OCI-LY7 (cell line): ENCODE results near the gene C12orf43. TPM values are rescaled to one million over a fixed set of nuclear protein-coding genes. Genes with fewer than 3 reads are reported as not detected.

ENCODE experiments used
- BruUV-seq: library from RNA; stranded (reverse); fragments of 400-500 nt; replicated peaks from 2 replicates; lab custom pipeline; 2021; lab: Mats Ljungman, UMichigan
- CTCF ChIA-PET: fragments of 300-600 bp; sonication (Branson Sonifier 250); formaldehyde crosslinking; loops from one replicate; lab custom pipeline; 2022; ENCODE audit warnings: antibody characterized with exemption; ENCODE audit not compliant: unreplicated experiment; lab: Charles Lee
- POLR2A ChIA-PET: fragments of 300-600 bp; sonication (Branson Sonifier 250); formaldehyde crosslinking; loops from one replicate; lab custom pipeline; 2022; ENCODE audit warnings: antibody characterized with exemption; lab: Charles Lee
- DNase-seq: peaks from one replicate; pipeline ENCODE4 v3.0.0-alpha.2; 2015; ENCODE audit warnings: low spot score
- H2AFZ ChIP-seq: fragments of 200-600 bp; sonication (generic), shearing (Covaris generic); 2 replicates; pipeline ENCODE4 v1.6.1; 2014; ENCODE audit warnings: mild to moderate bottlenecking, antibody characterized with exemption, low read length, moderate library complexity
- H3K27ac ChIP-seq: fragments of 200-600 bp; sonication (generic); 2 replicates; pipeline ENCODE4 v1.5.1; 2014; ENCODE audit warnings: mixed run types, low read depth, mild to moderate bottlenecking, moderate library complexity, low read length, inconsistent platforms; ENCODE audit not compliant: poor library complexity, severe bottlenecking
- H3K36me3 ChIP-seq: fragments of 200-600 bp; sonication (generic); 2 replicates; pipeline ENCODE4 v1.6.1; 2014; ENCODE audit warnings: mild to moderate bottlenecking, antibody characterized with exemption, low read length, moderate library complexity, mixed read lengths; ENCODE audit not compliant: insufficient read depth
- H3K4me1 ChIP-seq: fragments of 200-600 bp; sonication (generic); 2 replicates; pipeline ENCODE4 v1.5.1; 2014; ENCODE audit warnings: mild to moderate bottlenecking, low read length; ENCODE audit not compliant: insufficient read depth, poor library complexity, severe bottlenecking
- H3K4me2 ChIP-seq: fragments of 200-600 bp; sonication (generic); 2 replicates; pipeline ENCODE4 v1.6.1; 2014; ENCODE audit warnings: mild to moderate bottlenecking, low read length
- H3K4me3 ChIP-seq: fragments of 200-600 bp; sonication (generic); 2 replicates; pipeline ENCODE4 v1.5.1; 2014; ENCODE audit warnings: mild to moderate bottlenecking, low read depth, low read length; ENCODE audit not compliant: poor library complexity, severe bottlenecking
- H3K79me2 ChIP-seq: fragments of 200-600 bp; sonication (generic); 2 replicates; pipeline ENCODE4 v1.6.1; 2016; ENCODE audit warnings: low read depth, mild to moderate bottlenecking, low read length, moderate library complexity, mixed read lengths; ENCODE audit not compliant: insufficient read depth
- H3K9me2 ChIP-seq: fragments of 200-600 bp; sonication (generic); 2 replicates; pipeline ENCODE4 v1.6.1; 2016; ENCODE audit warnings: mild to moderate bottlenecking, low read length, mixed read lengths; ENCODE audit not compliant: insufficient read depth
- H3K9me3 ChIP-seq: fragments of 200-600 bp; sonication (generic); 2 replicates; pipeline ENCODE4 v1.6.1; 2014; ENCODE audit warnings: mild to moderate bottlenecking, mixed run types, low read length, mixed read lengths
- H4K20me1 ChIP-seq: fragments of 200-600 bp; sonication (generic); 2 replicates; pipeline ENCODE4 v1.6.1; 2014; ENCODE audit warnings: mild to moderate bottlenecking, antibody characterized with exemption, low read length, moderate library complexity, mixed read lengths; ENCODE audit not compliant: insufficient read depth
- EZH2phosphoT487 ChIP-seq: fragments of 200-600 bp; sonication (generic); IDR thresholded peaks from 2 replicates; pipeline ENCODE4 v1.6.1; 2018; ENCODE audit warnings: low read depth, borderline replicate concordance, mild to moderate bottlenecking, mixed run types, antibody characterized with exemption, low read length, moderate library complexity, mixed read lengths
- intact Hi-C: fragments of 100-400 bp; cut with micrococcal nuclease; formaldehyde crosslinking; loops from one replicate; pipeline ENCODE4 v1.10.0; 2022; ENCODE audit not compliant: unreplicated experiment
- total RNA-seq, 2 experiments: library from RNA; depleted of rRNA in 1 of 2; stranded (reverse); fragments of >200 nt in 1 of 2; shearing (Covaris generic) in 1 of 2; gene quantifications; 2 replicates each; pipeline ENCODE4 v1.2.3, GENCODE V29; 2014 to 2022
- TF ChIP-seq, protein P1 (sequence below): fragments of 200-600 bp; sonication (generic); conservative IDR thresholded peaks from 2 replicates; pipeline ENCODE4 v1.5.1; 2014; ENCODE audit warnings: mild to moderate bottlenecking, antibody characterized with exemption, low read length, moderate library complexity, mixed read lengths

The C12orf43 gene
- total RNA-seq, 2 experiments from 2014 or later: 21.4 to 24.7 TPM

GRCh38 chr12:120979220-120979861 is 36.9 kb downstream of the C12orf43 start:
- ChIA-PET POLR2A (interaction anchor here (0.6 kb wide), 1 partner anchor 26 kb away, joined by 7 read pairs; no protein-coding TSS in a partner anchor), CTCF (no interaction called here)
- Histone ChIP-seq H3K4me1 (no peaks in the 10 kb centered on the region), H3K79me2 (no peaks in the 10 kb centered on the region), H2AFZ (no peak overlapping the region), H4K20me1 (no peaks in the 10 kb centered on the region), H3K27ac (no peak overlapping the region), H3K36me3 (no peaks in the 10 kb centered on the region), H3K4me2 (no peak overlapping the region), H3K4me3 (no peak overlapping the region), H3K9me3 (no peaks in the 10 kb centered on the region), H3K9me2 (no peaks in the 10 kb centered on the region)
- TF ChIP-seq, protein P1, sequence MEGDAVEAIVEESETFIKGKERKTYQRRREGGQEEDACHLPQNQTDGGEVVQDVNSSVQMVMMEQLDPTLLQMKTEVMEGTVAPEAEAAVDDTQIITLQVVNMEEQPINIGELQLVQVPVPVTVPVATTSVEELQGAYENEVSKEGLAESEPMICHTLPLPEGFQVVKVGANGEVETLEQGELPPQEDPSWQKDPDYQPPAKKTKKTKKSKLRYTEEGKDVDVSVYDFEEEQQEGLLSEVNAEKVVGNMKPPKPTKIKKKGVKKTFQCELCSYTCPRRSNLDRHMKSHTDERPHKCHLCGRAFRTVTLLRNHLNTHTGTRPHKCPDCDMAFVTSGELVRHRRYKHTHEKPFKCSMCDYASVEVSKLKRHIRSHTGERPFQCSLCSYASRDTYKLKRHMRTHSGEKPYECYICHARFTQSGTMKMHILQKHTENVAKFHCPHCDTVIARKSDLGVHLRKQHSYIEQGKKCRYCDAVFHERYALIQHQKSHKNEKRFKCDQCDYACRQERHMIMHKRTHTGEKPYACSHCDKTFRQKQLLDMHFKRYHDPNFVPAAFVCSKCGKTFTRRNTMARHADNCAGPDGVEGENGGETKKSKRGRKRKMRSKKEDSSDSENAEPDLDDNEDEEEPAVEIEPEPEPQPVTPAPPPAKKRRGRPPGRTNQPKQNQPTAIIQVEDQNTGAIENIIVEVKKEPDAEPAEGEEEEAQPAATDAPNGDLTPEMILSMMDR: no peak
- TF ChIP-seq EZH2phosphoT487: no peak
- DNase-seq: no peak
- no TSS peak for BruUV-seq
- intact Hi-C loops: no loop called here

GRCh38 chr12:120978296-120979219 is 37.7 kb downstream of the C12orf43 start, which contains the start of gene HNF1A:
Gene HNF1A (plus strand): TSS chr12:120978543. CDS start chr12:120978769, 226 bp downstream.
- no peak within 1 kb of the TSS for H3K4me2 ChIP-seq
- ChIA-PET POLR2A (interaction anchor here (0.5 kb wide), 1 partner anchor 375 kb away, joined by 3 read pairs; no protein-coding TSS in a partner anchor), CTCF (interaction anchor here (0.6 kb wide), 1 partner anchor 192 kb away, joined by 3 read pairs; no protein-coding TSS in a partner anchor)
- H2AFZ ChIP-seq: no peak within 1 kb of the TSS
- H4K20me1 ChIP-seq: no peaks in the 10 kb centered on the region
- intact Hi-C loops: no loop called here
- H3K9me2 ChIP-seq: no peaks in the 10 kb centered on the region
- BruUV-seq: no TSS peak
- DNase-seq: no peak
- H3K27ac ChIP-seq: no peak within 1 kb of the TSS
- TF ChIP-seq, protein P1: no peak
- no peak for TF ChIP-seq EZH2phosphoT487
- H3K4me1 ChIP-seq: no peaks in the 10 kb centered on the region
- H3K36me3 ChIP-seq: no peaks in the 10 kb centered on the region
- no peaks in the 10 kb centered on the region for H3K79me2 ChIP-seq
- H3K9me3 ChIP-seq: no peaks in the 10 kb centered on the region
- no peak within 1 kb of the TSS for H3K4me3 ChIP-seq
